GM18907 (cell line): ENCODE data around the gene FXYD2.
"Not testable (repeated sequence)": the region's sequence is repeated elsewhere in the genome, so short reads cannot be mapped to it uniquely, and the experiment has no call there.

ENCODE experiments used
- ATAC-seq: cut with Tn5 transposase; IDR thresholded peaks from one replicate; pipeline ENCODE4 v1.9.1; 2021; ENCODE audit warnings: mild to moderate bottlenecking, moderate library complexity; ENCODE audit not compliant: unreplicated experiment

Gene FXYD2

DNA sequence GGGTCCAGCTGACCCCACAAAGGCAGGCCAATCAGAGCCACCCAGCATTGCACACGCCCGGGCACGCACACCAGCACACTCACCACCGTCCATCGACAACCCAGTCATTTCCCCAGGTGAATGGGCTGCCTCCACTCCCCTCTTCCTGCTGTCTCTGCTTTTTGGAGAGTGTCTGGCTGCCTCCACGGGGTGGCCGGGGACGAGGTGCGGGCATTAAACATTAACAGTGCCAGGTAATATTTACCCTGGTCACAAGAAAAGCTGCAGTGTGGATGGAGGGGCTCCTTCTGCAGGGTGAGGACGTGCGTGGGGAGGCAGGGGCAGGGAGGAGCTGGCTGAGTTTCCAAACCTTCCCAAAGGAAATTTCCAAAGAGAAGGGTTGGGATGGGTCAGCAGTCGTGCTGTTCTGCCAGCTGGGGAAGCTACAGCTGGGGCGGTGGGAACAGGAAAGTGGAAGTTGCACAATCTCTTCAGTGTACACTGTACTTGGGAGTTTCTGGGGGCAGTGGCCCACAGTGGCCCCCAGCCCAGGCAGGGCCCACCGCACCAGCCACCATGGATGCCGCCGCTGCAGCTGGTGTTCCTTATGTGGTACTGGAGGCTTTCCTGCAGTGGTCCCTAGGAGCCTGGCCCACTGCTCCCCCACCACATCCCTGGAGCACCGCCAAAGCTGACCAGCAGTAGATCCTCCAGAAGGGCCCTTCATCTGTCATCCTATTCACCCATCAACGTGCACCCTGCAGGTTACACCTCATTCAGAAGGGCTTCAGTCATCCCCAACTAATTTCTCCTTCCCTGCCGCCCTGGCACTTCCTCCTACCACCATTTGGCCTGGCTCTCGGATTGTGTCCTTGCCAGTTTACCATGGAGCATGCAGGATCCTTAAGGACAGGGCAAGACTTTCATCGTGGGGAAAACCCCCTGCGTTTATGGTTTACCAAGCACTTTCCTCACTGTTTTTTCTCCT, at the start of gene FXYD2:
TSS of gene FXYD2 (minus strand) at position 174 of the 967 bp plus-strand sequence. CDS start at position 108, 66 bp downstream.
- ATAC-seq, result no peak

GRCh38 chr11:117873828-117874125, 49.2 kb upstream of the FXYD2 start:
- no peak for ATAC-seq

- no peak for ATAC-seq
These were observed 48.7 kb upstream of the FXYD2 start for GRCh38 chr11:117872975-117873827.

- ATAC-seq, result no peak
These were observed 47.9 kb upstream of the FXYD2 start for GRCh38 chr11:117872420-117872961.

DNA sequence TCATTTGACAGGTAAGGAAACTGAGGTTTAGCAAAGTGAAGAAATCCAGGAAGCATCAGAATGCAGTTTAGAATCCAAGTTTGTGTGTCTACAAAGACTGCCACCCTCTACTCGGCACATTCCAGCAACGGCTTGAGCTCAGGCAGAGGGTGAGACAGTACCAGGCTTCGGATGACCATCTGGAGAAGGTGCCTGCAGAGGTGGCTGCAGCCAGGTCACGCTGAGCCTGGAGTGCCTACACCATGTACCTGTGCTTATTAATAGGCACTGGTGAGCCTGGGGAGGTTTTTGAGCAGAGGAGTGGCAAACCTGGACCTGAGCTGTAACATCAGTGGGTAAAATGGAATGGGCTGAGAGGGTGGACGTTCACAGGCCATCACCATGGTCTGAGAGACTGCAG, 47.2 kb upstream of the FXYD2 start:
- no peak for ATAC-seq

GRCh38 chr11:117871160-117871559, 46.6 kb upstream of the FXYD2 start:
- no peak for ATAC-seq

- ATAC-seq, result no peak
These were observed 45.8 kb upstream of the FXYD2 start for GRCh38 chr11:117870103-117870952.

GRCh38 chr11:117869604-117870003, 45.1 kb upstream of the FXYD2 start:
- ATAC-seq, result no peak

GRCh38 chr11:117868815-117869561, 44.4 kb upstream of the FXYD2 start:
- no peak for ATAC-seq

DNA sequence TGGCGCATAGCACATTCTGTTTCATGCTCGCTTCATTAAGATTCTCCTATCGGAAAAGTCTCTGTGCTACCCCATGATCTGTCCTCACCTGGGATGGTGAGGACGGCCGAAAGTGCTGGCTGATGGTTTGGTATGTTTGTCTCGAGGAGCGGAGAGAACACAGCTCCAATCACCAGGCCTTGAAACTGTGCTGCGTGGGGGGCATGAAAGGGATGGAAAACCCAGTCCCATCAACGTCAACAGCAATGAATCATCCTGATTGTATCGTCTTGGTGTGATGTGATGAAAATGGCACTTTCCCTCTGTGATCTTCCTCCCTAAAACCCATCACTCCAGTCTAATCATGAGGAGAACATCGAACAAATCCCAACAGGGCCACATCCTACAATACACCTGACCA, 43.5 kb upstream of the FXYD2 start:
- ATAC-seq, result no peak

- no peak for ATAC-seq
These were observed 42.0 kb upstream of the FXYD2 start for GRCh38 chr11:117866526-117866925.

GRCh38 chr11:117865546-117865945, 41.0 kb upstream of the FXYD2 start:
- not testable (repeated sequence) for ATAC-seq

- no peak for ATAC-seq
These were observed 38.8 kb upstream of the FXYD2 start for GRCh38 chr11:117863383-117863782.

DNA sequence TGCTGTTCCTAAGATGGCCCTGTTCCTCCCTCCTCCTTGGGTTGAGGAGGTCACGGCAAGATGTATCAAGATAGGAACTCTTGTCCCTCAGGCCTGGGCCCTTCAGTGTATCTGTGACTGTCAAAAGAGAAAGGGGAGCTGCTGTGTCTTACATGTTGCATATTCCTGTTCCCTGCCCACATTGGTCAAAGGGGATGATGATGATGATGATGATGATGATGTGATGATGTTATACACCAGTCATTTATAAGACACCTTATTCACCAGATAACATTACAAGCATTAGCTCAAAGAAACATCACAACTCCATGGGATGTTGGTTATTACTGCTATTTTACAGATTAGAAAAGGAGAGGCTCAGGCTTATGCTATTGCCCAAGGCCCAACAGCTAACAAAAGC, 38.2 kb upstream of the FXYD2 start:
- no peak for ATAC-seq

DNA sequence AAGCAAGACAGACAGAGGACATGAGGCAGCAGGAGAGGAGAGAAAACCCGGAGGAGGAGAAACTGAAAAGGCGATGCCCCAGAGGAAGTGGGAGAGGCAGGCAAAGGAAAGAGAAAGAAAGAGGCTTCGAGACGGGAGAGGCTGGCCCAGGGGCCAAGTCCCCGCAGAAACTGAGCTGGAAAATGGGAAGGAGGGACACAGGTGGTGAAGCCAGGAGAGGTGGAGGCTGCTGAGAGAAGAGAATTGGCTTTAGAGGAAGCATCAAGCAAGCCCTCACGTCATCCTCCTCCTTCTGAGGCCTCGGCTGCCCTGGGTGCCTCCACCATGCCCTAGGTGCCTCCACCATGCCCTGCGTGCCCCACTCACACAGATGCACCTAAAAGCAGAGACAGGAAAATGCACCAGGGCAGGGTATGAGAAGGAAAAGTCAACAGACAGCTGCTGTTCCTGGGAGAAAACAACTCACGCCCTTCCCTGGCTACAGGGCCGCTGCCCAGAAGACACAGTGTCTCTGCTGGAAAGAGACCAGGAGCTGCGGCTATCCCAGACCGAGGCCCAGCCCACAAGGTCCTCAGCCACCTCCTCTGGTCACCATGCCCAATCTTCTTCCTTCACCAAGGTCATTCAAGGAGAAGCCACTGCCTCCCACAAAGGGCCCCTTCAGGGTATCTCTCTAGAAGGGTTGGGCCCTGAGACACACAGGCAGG, 37.6 kb upstream of the FXYD2 start:
- ATAC-seq, result no peak

DNA sequence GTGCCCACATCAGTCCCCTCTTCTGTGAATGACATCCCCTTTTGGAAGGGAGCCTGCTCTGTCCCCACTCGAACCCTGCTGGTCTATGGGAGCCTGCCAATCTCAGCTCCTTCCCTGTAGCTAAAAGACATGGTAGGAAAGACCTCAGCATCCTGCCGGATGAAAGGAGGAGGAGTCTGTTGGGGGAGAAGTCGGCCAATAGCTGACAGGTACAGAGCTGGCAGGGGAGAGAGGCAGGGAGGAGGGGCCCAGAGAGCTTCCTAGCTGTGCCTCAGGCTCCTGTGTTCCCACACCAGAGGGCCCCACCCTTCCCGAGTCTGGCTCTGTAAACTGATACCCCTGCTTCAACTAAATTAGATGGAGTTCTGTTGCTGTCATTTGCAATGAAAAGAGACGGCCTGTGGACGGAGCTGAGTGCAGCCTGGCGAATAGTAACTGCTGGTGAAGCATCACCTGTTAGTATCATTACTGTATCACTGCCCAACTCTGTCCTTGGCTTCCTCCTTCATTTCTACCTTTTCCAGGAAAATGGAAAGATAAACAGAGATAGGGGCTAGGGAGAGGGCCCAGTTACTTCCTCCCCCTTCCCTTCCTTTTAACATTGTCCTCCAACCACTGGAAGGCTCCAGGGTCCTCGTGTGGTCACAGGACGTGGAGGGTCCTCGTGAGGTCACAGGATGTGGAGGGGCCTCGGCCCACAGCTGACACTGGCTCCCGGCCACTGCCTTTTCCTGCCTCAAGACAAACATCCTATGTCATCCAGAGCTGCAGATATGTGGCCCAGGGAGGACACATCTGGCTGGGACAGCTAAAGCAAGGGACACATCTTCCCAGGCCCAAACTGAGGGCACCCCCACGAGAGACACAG, 36.8 kb upstream of the FXYD2 start:
- no peak for ATAC-seq

DNA sequence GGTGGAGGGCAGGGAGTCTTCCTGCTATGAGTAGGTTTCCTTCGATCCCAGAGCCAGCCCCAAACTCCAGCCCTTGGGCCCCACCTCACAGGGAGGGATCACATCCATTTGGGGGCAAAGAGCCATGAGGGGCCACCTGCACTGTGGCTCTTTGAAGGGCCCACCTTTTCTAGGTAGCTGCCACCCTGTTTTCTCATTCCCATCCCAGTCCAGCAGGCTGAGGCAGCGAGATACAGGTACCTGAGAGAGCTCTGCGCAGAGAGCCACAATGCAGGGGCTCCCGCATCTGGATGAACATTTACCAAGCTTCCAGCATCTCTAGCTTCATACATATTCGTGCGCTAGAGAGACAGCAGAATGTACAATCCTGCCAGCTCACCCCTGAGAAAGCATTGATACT, 35.6 kb upstream of the FXYD2 start:
- ATAC-seq, result no peak

DNA sequence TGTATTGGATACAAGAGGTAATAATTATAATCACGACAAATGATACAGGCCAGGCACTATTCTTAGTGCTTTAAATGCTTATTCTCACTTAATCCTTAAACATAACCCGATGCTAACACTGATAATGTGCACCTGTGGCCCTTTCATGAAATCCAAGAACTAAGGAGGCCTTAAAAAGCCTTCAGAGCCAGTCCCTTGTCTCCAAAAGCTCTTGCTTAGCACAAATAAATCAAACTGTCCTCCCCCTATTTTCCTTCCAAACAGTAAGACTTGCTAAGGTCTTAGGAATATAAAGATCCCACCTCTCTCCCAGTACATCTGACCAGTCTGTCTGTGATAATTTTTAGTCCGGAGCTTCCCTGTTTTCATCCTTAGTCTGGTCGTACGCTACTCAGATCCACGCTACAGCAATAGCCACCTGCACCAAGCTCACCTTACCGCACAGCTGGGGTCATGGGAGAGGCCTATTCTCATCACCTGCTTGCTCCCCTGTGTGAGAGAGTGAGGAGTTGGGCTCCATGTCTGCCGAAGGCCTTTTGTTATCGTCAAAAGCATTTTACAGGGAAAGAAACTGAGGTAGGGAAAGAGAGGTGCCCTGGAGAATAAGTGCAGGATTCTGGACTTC, 35.1 kb upstream of the FXYD2 start:
- ATAC-seq, result no peak
